Measurements from ENCODE around the gene DLEC1.
A peak's percentile ranks its signal among the peaks of the same experiment; 100 is the strongest.

Gene DLEC1

GRCh38 chr3:38002940-38003339 is 36.1 kb upstream of the DLEC1 start:
- no peak for DNase-seq

GRCh38 chr3:38003371-38003816 is 35.6 kb upstream of the DLEC1 start:
- DNase-seq, result peak; percentile 40

GRCh38 chr3:38003817-38004414 is 35.1 kb upstream of the DLEC1 start:
- DNase-seq, result no peak

- DNase-seq, result peak; percentile 49
Measured at GRCh38 chr3:38004415-38005075, 34.5 kb upstream of the DLEC1 start.

GRCh38 chr3:38005076-38006020 is 33.7 kb upstream of the DLEC1 start:
- no peak for DNase-seq

GRCh38 chr3:38006031-38006430 is 33.0 kb upstream of the DLEC1 start:
- DNase-seq, result no peak

- no peak for DNase-seq
Measured at GRCh38 chr3:38006445-38006995, 32.5 kb upstream of the DLEC1 start.

GRCh38 chr3:38007754-38008090 is 31.3 kb upstream of the DLEC1 start:
- DNase-seq, result no peak

- DNase-seq, result no peak
Measured at GRCh38 chr3:38008191-38008701, 30.8 kb upstream of the DLEC1 start.

GRCh38 chr3:38008971-38009580 is 29.9 kb upstream of the DLEC1 start:
- no peak for DNase-seq

- DNase-seq, result no peak
Measured at GRCh38 chr3:38009807-38010591, 29.0 kb upstream of the DLEC1 start.

- no peak for DNase-seq
Measured at GRCh38 chr3:38011111-38011510, 27.9 kb upstream of the DLEC1 start.

GRCh38 chr3:38015485-38015884 is 23.5 kb upstream of the DLEC1 start:
- no peak for DNase-seq

GRCh38 chr3:38015984-38016383 is 23.0 kb upstream of the DLEC1 start:
- no peak for DNase-seq

- no peak for DNase-seq
Measured at GRCh38 chr3:38016410-38016809, 22.6 kb upstream of the DLEC1 start.

- no peak for DNase-seq
Measured at GRCh38 chr3:38016847-38017444, 22.1 kb upstream of the DLEC1 start.

- no peak for DNase-seq
Measured at GRCh38 chr3:38017445-38018295, 21.3 kb upstream of the DLEC1 start.

GRCh38 chr3:38018296-38019266 is 20.4 kb upstream of the DLEC1 start:
- DNase-seq, result no peak

- no peak for DNase-seq
Measured at GRCh38 chr3:38019658-38020341, 19.2 kb upstream of the DLEC1 start.
